DMS53 (cell line): ENCODE data around the gene MRPL19.
"Not testable (repeated sequence)": the region's sequence is repeated elsewhere in the genome, so short reads cannot be mapped to it uniquely, and the experiment has no call there.

Experiments used
- DNase-seq: peaks from one replicate; lab custom pipeline; 2025; lab: John Stamatoyannopoulos, UW

The MRPL19 gene

DNA sequence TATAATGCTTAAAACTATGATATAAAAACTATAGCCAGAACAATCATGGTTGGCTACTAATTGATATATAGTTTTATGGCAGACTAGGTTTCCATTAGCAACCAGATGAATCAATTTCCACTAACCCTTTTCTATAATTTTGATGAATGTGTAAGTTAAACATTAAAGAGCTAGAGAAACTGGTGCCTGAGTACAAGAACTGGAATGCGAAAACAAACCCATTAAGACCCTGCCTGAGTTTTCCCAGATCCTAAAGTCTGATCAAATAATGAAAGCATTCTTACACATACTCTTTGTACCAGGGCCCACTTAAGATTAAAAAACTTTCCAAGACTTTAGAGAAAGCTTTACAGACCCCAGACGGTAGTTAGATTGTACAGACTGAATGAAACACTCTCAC, 21.3 kb downstream of the MRPL19 start:
- no peak for DNase-seq

DNA sequence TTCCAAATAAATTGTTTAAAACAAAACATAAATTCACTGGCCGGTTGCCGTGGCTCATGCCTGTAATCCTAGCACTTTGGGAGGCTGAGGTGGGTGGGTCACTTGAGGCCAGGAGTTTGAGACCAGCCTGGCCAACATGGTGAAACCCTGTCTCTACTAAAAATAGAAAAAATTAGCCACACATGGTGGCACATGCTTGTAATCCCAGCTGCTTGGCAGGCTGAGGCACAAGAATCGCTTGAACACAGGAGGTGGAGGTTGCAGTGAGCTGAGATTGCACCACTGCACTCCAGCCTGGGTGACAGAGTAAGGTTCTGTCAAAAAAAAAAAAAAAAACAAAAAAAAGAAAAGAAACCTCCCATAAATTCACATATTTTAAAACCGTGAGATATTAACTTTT, 28.8 kb downstream of the MRPL19 start:
- not testable (repeated sequence) for DNase-seq

- DNase-seq: no peak
Observed at GRCh38 chr2:75675908-75676307, 29.3 kb downstream of the MRPL19 start.

GRCh38 chr2:75676464-75676863, 29.9 kb downstream of the MRPL19 start:
- DNase-seq: no peak

DNA sequence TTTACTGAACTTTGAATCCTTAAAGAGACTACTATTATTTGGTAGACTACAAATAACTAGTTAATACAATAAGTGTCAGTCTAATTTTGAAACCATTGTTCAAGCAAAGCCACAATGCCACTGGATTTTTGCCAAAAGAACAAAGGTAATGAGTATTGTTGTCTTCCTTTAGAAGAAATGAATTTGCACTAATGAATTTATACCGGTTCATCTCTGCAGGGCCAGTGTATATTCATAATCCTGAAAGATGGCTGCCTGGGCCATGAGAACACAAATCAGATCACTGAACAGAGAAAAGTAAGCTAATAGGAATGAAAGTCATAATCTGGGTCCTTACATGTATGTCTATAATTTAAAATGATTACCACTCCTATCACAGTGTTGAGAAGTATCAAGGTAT, 33.0 kb downstream of the MRPL19 start:
- DNase-seq: no peak

DNA sequence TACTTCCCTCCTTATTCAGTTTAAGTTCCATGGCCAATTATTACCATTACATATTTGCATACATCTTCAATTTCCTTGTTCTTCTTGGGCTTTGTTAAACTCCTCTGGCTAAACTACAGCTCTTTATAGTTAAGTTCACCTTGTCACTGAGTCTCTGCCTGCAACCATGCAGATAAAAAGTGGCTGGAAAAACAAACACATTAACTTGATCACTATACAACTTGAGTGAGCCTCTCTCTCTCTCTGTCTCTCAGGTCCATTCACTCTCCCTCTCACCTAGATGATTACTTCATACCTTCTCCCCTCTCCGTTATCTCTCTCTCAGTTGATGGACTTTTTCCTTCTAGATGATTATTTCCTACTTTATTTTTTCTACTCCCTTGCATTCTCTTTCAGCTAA, 33.8 kb downstream of the MRPL19 start:
- DNase-seq: no peak

GRCh38 chr2:75683430-75683829, 36.8 kb downstream of the MRPL19 start:
- not testable (repeated sequence) for DNase-seq

DNA sequence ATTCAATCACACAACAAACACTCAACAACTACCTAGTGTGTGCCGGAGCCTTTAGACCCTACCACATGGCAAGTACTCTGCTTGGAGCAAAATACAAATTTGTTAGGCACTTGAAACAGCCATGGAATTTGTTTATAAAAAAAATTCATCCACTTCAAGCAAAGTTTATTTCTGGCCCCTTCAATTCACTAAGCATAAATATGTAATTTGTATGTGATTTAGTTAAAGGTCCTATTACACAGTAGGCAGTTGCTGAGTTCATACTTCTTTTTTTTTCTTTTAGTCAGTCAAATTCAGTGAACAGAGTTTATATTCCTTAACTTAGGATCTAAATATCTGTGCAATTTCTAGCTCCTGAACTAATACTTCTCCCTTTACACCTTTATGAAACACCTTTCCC, 41.6 kb downstream of the MRPL19 start:
- DNase-seq: no peak

DNA sequence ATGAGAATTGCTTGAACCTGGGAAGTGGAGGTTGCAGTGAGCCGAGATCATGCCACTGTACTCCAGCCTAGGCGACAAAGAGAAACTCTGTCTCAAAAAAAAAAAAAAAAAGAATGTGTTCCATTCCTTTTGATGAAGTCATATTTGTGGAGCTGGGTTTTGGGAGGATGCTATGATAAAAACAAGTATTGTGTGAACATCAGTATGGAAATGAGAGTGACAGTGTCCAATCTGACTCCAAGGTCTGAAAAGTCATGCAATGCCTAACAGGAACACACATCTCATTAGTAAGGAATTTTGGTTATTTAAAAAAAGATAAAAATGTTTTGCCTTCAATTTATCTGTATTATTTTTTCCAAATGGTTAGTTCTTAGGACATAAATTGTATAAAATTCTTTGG, 52.3 kb downstream of the MRPL19 start:
- DNase-seq: no peak

DNA sequence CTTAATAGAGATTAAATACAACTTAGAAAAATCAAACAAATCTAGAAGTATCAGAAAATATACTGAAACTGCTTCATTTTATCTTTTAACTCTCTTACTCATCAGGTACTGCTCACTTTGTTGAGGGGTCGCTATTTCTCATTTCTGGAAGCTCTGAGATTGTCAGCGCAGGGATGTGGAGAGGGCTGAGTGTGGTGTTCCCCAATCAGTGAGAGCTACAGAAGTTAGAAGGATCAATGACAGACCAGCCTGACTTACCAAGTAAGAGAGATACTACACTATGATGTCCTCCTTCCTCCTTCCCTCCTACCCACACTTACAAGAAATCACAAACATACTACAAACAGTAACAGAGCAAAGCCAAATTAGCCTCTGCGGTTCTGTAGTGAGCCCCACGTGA, 56.0 kb downstream of the MRPL19 start:
- DNase-seq: no peak

GRCh38 chr2:75703589-75704287, 57.2 kb downstream of the MRPL19 start:
- no peak for DNase-seq

DNA sequence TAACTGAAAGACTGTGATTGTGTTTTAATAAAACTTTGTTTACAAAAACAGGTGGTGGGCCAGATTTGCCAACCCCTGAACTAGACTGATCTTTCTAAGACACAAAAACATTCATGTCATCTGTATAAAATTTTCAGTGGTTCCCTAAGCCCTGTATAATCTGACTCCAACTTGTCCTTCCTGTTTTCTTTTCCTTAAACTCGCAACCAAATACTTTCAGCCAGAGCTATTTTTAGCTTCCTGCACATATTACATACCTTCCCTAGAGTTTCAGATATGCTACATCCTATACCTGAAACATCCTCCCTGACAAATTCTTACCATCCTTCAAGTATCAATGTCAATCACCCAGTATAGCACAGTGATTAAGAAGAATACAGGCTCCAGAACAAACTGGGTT, 59.3 kb downstream of the MRPL19 start:
- DNase-seq: no peak

DNA sequence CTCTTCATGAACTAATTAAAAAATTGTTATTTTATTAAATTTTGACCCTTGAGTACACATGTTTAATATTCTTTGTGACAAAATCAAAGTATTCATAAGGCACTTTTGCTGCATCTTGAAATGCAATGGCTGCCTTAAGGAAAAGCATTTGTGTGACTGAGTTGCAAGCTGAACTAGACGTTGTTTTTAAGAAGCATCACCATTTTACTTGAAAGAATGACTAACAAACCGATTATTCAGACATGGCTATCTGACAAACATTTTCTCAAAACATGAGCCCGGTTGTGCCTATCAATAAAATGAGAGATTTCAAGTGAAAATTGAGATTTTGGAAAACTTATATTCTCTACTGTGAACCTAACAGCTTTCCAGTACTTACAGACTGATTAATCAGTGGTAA, 61.3 kb downstream of the MRPL19 start:
- DNase-seq: no peak

GRCh38 chr2:75709297-75709696, 62.7 kb downstream of the MRPL19 start:
- peak; percentile 18 for DNase-seq

DNA sequence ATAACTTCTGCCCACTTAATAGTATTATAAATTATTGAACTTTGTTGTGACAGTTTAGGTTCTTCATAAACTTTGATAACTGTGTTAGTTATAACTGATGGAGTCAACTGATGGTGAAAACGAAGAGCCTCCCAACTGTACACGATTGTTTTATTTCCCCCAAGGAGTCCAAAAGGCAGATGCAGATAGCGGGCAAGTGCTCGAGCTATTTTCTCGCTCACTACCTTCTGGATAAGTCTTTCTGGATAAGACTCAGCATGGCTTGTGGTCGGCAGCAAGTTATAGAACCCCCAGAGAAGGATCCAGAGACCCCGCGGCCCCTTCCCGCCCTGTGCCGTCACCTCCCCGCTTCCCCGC, 63.6 kb downstream of the MRPL19 start:
- DNase-seq: no peak

- peak; percentile 98 for DNase-seq
Observed at GRCh38 chr2:75710577-75711253, 64.1 kb downstream of the MRPL19 start, which contains the start of gene GCFC2. Gene GCFC2, minus strand, starts transcription at chr2:75710915. Its CDS starts 60 bp downstream, at chr2:75710855.

DNA sequence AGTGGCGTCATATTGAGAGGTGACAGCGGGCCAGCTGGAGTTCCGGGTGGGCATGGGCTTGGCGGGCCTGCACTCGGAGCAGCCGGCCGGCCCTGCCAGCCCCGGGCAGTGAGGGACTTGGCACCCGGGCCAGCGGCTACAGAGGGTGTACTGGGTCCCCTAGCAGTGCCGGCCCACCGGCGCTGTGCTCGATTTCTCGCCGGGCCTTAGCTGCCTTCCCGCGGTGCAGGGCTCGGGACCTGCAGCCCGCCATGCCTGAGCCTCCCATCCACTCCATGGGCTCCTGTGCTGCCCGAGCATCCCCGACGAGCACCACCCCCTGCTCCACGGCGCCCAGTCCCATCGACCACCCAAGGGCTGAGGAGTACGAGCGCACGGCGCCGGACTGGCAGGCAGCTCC, 65.0 kb downstream of the MRPL19 start:
- DNase-seq: not testable (repeated sequence)

DNA sequence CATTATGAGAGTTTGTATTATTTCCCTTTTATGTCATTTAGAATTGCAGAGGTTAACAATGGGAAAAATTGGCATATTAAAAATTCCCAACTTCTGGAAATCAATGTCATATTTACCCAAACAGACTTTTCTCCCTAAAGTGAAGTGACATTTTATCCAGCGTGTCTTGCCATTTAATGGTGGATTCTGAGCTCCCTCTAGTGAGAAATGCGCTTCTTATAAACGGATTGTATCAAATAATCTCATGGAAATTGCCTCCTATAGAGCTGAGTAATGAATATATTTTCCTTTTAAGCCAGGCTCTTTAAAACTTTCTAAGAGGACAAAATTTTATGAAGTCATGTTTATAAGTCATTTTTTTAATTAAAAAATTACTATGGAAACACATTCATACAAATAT, 69.8 kb downstream of the MRPL19 start:
- no peak for DNase-seq

- no peak for DNase-seq
Observed at GRCh38 chr2:75719616-75720015, 73.0 kb downstream of the MRPL19 start.

GRCh38 chr2:75720525-75720924, 73.9 kb downstream of the MRPL19 start:
- DNase-seq: no peak

- DNase-seq: no peak
Observed at GRCh38 chr2:75722687-75723086, 76.1 kb downstream of the MRPL19 start.

DNA sequence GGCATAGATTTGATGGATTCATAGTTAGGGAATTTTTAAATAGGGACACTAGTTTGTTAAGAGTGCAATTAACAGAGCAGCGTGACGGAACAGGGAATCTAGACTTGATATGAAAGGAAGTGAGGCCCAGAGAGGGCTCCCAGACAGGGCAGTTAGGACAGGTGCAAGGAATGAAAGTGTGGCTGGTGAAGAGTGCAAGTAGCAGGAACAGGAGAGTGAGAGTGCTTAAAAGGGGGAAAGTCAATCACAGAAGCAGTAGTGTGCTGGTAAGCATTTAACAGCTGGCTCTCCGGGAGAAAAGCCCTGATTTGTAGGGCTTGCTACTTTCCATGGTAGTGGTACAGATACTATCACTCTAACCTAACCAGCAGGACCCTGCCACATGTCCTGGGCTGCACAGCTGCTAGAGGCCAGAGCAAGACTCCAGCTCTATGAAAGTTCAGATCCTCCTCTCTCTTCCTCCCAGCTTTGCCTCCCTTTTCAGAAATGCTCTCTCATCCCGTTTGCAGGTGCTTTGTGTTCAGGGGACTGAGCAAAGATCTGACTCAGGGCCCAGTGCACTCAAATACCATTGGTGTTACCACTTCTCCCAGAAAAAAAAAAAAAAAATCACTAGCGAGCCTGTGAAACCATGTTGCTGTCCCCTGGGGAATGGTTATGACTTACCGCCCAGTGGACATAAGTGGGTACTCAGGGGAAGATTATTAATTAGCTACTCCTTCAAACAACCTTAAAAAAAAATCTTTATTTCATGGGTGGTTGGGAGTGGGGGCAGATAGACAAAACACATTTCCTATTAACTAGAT, 82.2 kb downstream of the MRPL19 start:
- no peak for DNase-seq

- peak; percentile 48 for DNase-seq
Observed at GRCh38 chr2:75729861-75730260, 83.3 kb downstream of the MRPL19 start.
